Liver (tissue), 9 donors: ENCODE data around the gene ALDH8A1. TPM values are rescaled to one million over a fixed set of nuclear protein-coding genes. Genes with fewer than 3 reads are reported as not detected.

Experiments used
- DNase-seq: peaks from one replicate; pipeline ENCODE4 v3.0.0-alpha.2; 2017; ENCODE audit warnings: low spot score
- H3K27ac ChIP-seq, 2 donors: one replicate each; pipeline ENCODE4 v1.7.0; 2013; ENCODE audit warnings: inconsistent platforms in 2 of 2, low read length in 2 of 2, control low read depth in 1 of 2, low read depth in 1 of 2, mild to moderate bottlenecking in 1 of 2
- H3K27me3 ChIP-seq, 4 donors: one replicate each; pipeline versions ENCODE4 v1.6.1 to v1.7.0; 2013; ENCODE audit warnings: low read length in 3 of 4, inconsistent platforms in 1 of 4, mild to moderate bottlenecking in 1 of 4, moderate library complexity in 1 of 4; ENCODE audit not compliant: control insufficient read depth in 4 of 4, insufficient read depth in 4 of 4
- H3K36me3 ChIP-seq, 4 donors: one replicate each; pipeline versions ENCODE4 v1.6.1 to v1.7.0; 2013; ENCODE audit warnings: low read length in 3 of 4, mild to moderate bottlenecking in 3 of 4, low read depth in 1 of 4, moderate library complexity in 1 of 4; ENCODE audit not compliant: control insufficient read depth in 4 of 4, insufficient read depth in 3 of 4
- H3K4me1 ChIP-seq, 4 donors: one replicate each; pipeline versions ENCODE4 v1.6.1 to v1.7.0; 2013; ENCODE audit warnings: low read length in 3 of 4, mild to moderate bottlenecking in 3 of 4, moderate library complexity in 1 of 4; ENCODE audit not compliant: control insufficient read depth in 4 of 4, insufficient read depth in 4 of 4
- H3K4me3 ChIP-seq, 3 donors: one replicate each; pipeline versions ENCODE4 v1.6.1 to v1.7.0; 2013; ENCODE audit warnings: low read length in 3 of 3, control low read depth in 1 of 3, low read depth in 1 of 3, mild to moderate bottlenecking in 1 of 3
- H3K9ac ChIP-seq, 2 donors: one replicate each; pipeline ENCODE4 v1.7.0; 2013; ENCODE audit warnings: low read length in 2 of 2, mild to moderate bottlenecking in 2 of 2, moderate library complexity in 2 of 2, control low read depth in 1 of 2, low read depth in 1 of 2
- H3K9me3 ChIP-seq, 4 donors: one replicate each; pipeline versions ENCODE4 v1.6.1 to v1.7.0; 2013; ENCODE audit warnings: low read length in 3 of 4; ENCODE audit not compliant: control insufficient read depth in 4 of 4
- ATF3 ChIP-seq: IDR thresholded peaks from 2 replicates; pipeline ENCODE4 v1.6.1; 2016; ENCODE audit warnings: antibody characterized with exemption
- EGR1 ChIP-seq, 2 donors: IDR thresholded peaks; 2 replicates each; pipeline ENCODE4 v1.6.1; 2016 to 2018; ENCODE audit warnings: antibody characterized with exemption in 2 of 2, low read depth in 2 of 2
- FOXA1 ChIP-seq: IDR thresholded peaks from 2 replicates; pipeline ENCODE4 v1.6.1; 2016; ENCODE audit warnings: antibody characterized with exemption
- FOXA2 ChIP-seq: IDR thresholded peaks from 2 replicates; pipeline ENCODE4 v1.6.1; 2016; ENCODE audit warnings: antibody characterized with exemption
- GABPA ChIP-seq, 2 donors: IDR thresholded peaks in 1 of 2; conservative IDR thresholded peaks in 1 of 2; 2 replicates each; pipeline ENCODE4 v1.6.1; 2016; ENCODE audit warnings: antibody characterized with exemption in 2 of 2, mild to moderate bottlenecking in 1 of 2, moderate library complexity in 1 of 2
- HNF4A ChIP-seq, 2 donors: conservative IDR thresholded peaks; 2 replicates each; pipeline ENCODE4 v1.6.1; 2016; ENCODE audit warnings: antibody characterized with exemption in 2 of 2, mild to moderate bottlenecking in 2 of 2
- HNF4G ChIP-seq: IDR thresholded peaks from 2 replicates; pipeline ENCODE4 v1.6.1; 2016; ENCODE audit warnings: antibody characterized with exemption
- JUND ChIP-seq, 2 donors: IDR thresholded peaks; 2 replicates each; pipeline ENCODE4 v1.6.1; 2016; ENCODE audit warnings: antibody characterized with exemption in 2 of 2
- REST ChIP-seq: IDR thresholded peaks from 2 replicates; pipeline ENCODE4 v1.6.1; 2016; ENCODE audit warnings: antibody characterized with exemption, mild to moderate bottlenecking
- RXRA ChIP-seq, 2 donors: IDR thresholded peaks; 2 replicates each; pipeline ENCODE4 v1.6.1; 2017 to 2018; ENCODE audit warnings: antibody characterized with exemption in 2 of 2, mild to moderate bottlenecking in 1 of 2
- SP1 ChIP-seq: IDR thresholded peaks from 2 replicates; pipeline ENCODE4 v1.6.1; 2018; ENCODE audit warnings: antibody characterized with exemption, mild to moderate bottlenecking
- TAF1 ChIP-seq: conservative IDR thresholded peaks from 2 replicates; pipeline ENCODE4 v1.6.1; 2016; ENCODE audit warnings: antibody characterized with exemption, mild to moderate bottlenecking
- YY1 ChIP-seq: IDR thresholded peaks from 2 replicates; pipeline ENCODE4 v1.6.1; 2016; ENCODE audit warnings: antibody characterized with exemption, mild to moderate bottlenecking
- WGBS: extraction: QIAGEN DNeasy Blood & Tissue Kit; methylation state at CpG from one replicate; pipeline ENCODE4 v1.1.7; 2013; 5-methylcytosine and 5-hydroxymethylcytosine counted together
- polyA plus RNA-seq, 2 donors: library from polyadenylated mRNA; stranded (reverse) in 1 of 2; unstranded in 1 of 2; fragments of 200-250 nt in 1 of 2; fragments of >200 nt in 1 of 2; fragmentation: Nextera tagmentation in 1 of 2; extraction: Ambion mirVana in 1 of 2; gene quantifications; one replicate each; pipeline versions ENCODE4 v1.2.1 to v1.2.3, GENCODE V29; 2013 to 2015
- total RNA-seq, 2 donors: library from RNA; depleted of rRNA; stranded (reverse); fragments of >200 nt; gene quantifications; one replicate each; pipeline ENCODE4 v1.2.3, GENCODE V29; 2014
- TF ChIP-seq, protein P1 (sequence below): fragments of 150-350 bp; IDR thresholded peaks from 2 replicates; pipeline ENCODE4 v1.5.1; 2017; ENCODE audit warnings: improper control_type of control experiment, low read depth, low read length; ENCODE audit not compliant: missing input control
- TF ChIP-seq, protein P2 (sequence below): IDR thresholded peaks from 2 replicates; pipeline ENCODE4 v1.6.1; 2016; ENCODE audit warnings: antibody characterized with exemption
- TF ChIP-seq, protein P3 (sequence below): IDR thresholded peaks from 2 replicates; pipeline ENCODE4 v1.6.1; 2016; ENCODE audit warnings: antibody characterized with exemption
- donor health status: healthy.
- donor health status: healthy.
- donor health status: healthy.
- donor health status: healthy.
- donor health status: healthy.

Gene ALDH8A1
- total and polyA plus RNA-seq, 4 donors, result 73.0 to 255 (median 107) TPM

DNA sequence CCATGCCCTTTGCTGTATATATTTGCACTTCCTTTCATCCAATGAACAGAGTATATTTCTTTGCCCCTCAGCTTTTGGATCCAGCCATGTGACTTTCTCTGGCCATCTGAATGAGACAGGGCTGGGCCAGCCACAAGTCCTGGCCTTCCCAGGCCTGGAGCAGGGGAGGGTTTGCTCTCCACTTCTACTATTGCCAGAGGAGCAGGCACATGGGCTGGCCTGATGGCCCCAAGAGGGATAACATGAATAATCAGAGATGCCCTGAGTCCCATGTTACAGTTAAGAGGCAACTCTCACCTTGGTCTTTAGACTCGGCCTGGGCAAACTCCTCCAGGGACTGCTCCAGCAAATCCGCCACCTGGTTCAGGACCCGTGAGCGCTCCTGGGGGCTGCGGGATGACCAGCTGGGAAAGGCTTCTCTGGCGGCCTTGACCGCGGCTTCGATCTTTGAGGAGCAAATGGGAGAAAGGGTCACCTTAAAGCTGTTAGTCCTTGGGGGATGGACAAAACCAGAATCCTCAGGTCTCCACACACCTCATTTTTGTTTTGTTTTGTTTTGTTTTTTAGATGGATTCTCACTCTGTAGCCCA is 6.3 kb downstream of the ALDH8A1 start:
- peak overlapping the region in 1 of 2 donors; percentile 8 for H3K27ac ChIP-seq
- no peaks in the 10 kb centered on the region for H3K27me3 ChIP-seq
- 86% methylated on average over 9 of the region's 9 CpGs for WGBS
- H3K9ac ChIP-seq, result no peak overlapping the region
- peaks cover 4 to 39% (median 14%) of the 10 kb centered on the region in 4 donors for H3K4me1 ChIP-seq
- no peak overlapping the region for H3K4me3 ChIP-seq
- no peaks in the 10 kb centered on the region for H3K9me3 ChIP-seq
- TF ChIP-seq SP1, result no peak
- TF ChIP-seq FOXA1, result no peak
- no peak for TF ChIP-seq RXRA (IDR thresholded peaks at IDR 0.05)
- TF ChIP-seq, protein P1, sequence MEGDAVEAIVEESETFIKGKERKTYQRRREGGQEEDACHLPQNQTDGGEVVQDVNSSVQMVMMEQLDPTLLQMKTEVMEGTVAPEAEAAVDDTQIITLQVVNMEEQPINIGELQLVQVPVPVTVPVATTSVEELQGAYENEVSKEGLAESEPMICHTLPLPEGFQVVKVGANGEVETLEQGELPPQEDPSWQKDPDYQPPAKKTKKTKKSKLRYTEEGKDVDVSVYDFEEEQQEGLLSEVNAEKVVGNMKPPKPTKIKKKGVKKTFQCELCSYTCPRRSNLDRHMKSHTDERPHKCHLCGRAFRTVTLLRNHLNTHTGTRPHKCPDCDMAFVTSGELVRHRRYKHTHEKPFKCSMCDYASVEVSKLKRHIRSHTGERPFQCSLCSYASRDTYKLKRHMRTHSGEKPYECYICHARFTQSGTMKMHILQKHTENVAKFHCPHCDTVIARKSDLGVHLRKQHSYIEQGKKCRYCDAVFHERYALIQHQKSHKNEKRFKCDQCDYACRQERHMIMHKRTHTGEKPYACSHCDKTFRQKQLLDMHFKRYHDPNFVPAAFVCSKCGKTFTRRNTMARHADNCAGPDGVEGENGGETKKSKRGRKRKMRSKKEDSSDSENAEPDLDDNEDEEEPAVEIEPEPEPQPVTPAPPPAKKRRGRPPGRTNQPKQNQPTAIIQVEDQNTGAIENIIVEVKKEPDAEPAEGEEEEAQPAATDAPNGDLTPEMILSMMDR, result no peak
- TF ChIP-seq FOXA2, result no peak
- TF ChIP-seq TAF1, result no peak
- TF ChIP-seq, protein P2, sequence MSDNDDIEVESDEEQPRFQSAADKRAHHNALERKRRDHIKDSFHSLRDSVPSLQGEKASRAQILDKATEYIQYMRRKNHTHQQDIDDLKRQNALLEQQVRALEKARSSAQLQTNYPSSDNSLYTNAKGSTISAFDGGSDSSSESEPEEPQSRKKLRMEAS, result no peak
- TF ChIP-seq ATF3, result no peak
- TF ChIP-seq JUND (IDR thresholded peaks at IDR 0.05), result no peak
- H3K36me3 ChIP-seq, result peaks cover 4 to 21% (median 19%) of the 10 kb centered on the region in 4 donors
- no peak for DNase-seq

DNA sequence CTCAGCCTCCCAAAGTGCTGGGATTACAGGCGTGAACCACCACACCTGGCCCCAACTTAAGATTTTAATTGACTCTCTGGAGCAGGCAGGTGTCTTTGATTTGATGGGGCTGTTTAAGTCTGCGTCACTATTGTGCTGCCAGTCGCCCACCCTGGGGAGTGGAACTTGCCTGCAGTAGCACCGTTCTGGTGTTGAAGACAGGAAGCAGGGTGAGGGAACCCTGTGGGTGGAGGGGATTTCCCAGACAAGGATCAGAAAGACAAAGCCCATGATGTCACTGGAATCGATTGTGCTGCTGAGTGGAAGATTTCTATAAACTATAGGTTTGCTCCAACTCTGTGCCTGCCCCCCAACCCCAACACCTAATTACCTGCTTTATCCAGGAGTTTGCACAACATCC is 11.0 kb downstream of the ALDH8A1 start:
- Histone ChIP-seq H3K27ac (no peak overlapping the region), H3K36me3 (peaks cover 8 to 37% (median 26%) of the 10 kb centered on the region in 4 donors), H3K27me3 (no peaks in the 10 kb centered on the region), H3K4me1 (peaks cover 0 to 56% (median 31%) of the 10 kb centered on the region in 4 donors), H3K9me3 (no peaks in the 10 kb centered on the region), H3K4me3 (no peak overlapping the region), H3K9ac (no peak overlapping the region)
- WGBS, result 71% methylated on average over 5 of the region's 5 CpGs
- DNase-seq, result no peak
- no peak for TF ChIP-seq ATF3
- no peak for TF ChIP-seq REST
- TF ChIP-seq YY1, result no peak
- no peak for TF ChIP-seq FOXA2
- TF ChIP-seq, protein P3, sequence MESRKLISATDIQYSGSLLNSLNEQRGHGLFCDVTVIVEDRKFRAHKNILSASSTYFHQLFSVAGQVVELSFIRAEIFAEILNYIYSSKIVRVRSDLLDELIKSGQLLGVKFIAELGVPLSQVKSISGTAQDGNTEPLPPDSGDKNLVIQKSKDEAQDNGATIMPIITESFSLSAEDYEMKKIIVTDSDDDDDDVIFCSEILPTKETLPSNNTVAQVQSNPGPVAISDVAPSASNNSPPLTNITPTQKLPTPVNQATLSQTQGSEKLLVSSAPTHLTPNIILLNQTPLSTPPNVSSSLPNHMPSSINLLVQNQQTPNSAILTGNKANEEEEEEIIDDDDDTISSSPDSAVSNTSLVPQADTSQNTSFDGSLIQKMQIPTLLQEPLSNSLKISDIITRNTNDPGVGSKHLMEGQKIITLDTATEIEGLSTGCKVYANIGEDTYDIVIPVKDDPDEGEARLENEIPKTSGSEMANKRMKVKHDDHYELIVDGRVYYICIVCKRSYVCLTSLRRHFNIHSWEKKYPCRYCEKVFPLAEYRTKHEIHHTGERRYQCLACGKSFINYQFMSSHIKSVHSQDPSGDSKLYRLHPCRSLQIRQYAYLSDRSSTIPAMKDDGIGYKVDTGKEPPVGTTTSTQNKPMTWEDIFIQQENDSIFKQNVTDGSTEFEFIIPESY, result no peak
- TF ChIP-seq, protein P2, result no peak
- TF ChIP-seq TAF1, result no peak
- TF ChIP-seq RXRA (IDR thresholded peaks at IDR 0.05), result no peak
- TF ChIP-seq GABPA (IDR thresholded peaks at IDR 0.05 in 1 of 2, conservative IDR thresholded peaks at IDR 0.05 in 1 of 2), result no peak
- TF ChIP-seq SP1, result no peak
- no peak for TF ChIP-seq HNF4A (conservative IDR thresholded peaks at IDR 0.05)
- no peak for TF ChIP-seq JUND (IDR thresholded peaks at IDR 0.05)
- no peak for TF ChIP-seq EGR1 (IDR thresholded peaks at IDR 0.05; ENCODE audit: low read depth in 2 of 2)
- TF ChIP-seq HNF4G, result no peak
- TF ChIP-seq, protein P1, result no peak
